Measurements from ENCODE around the gene SSH2. TPM values are rescaled to one million over a fixed set of nuclear protein-coding genes. Genes with fewer than 3 reads are reported as not detected.
A peak's percentile ranks its signal among the peaks of the same experiment; 100 is the strongest.

The SSH2 gene
- polyA plus RNA-seq, 1 of the 3 experiments (the other 2 are of a cell fraction), result 8.8 TPM

- TF ChIP-seq USF2 (IDR thresholded peaks at IDR 0.05; ENCODE audit: borderline replicate concordance, low read depth, low read length) (no peak), PBX3 (IDR thresholded peaks at IDR 0.05) (0 out of 2 replicates have a peak, but pooled peaks have one; percentile 20), MXI1 (IDR thresholded peaks at IDR 0.05; ENCODE audit: low read depth, low read length) (no peak), RAD21 (IDR thresholded peaks at IDR 0.05; ENCODE audit: low read length) (no peak), FOXJ3 (CRISPR knock-in tag; IDR thresholded peaks at IDR 0.05) (no peak), FOXM1 (IDR thresholded peaks at IDR 0.05; ENCODE audit: low read depth) (no peak), JUND (IDR thresholded peaks at IDR 0.05) (peak; percentile 18; the same call in 1 of the 2 replicates), GABPA (IDR thresholded peaks at IDR 0.05; ENCODE audit: low read depth) (no peak), CHD2 (IDR thresholded peaks at IDR 0.05; ENCODE audit: low read length, partially characterized antibody) (no peak), EZH2phosphoT487 (IDR thresholded peaks at IDR 0.05; ENCODE audit: borderline replicate concordance, low read depth) (no peak), SMC3 (IDR thresholded peaks at IDR 0.05; ENCODE audit: low read depth, low read length) (no peak), TCF12 (IDR thresholded peaks at IDR 0.05) (peak; percentile 32; the same call in 1 of the 2 replicates), NRF1 (IDR thresholded peaks at IDR 0.05; ENCODE audit: low read depth, low read length) (no peak), IRF3 (IDR thresholded peaks at IDR 0.05; ENCODE audit: low read depth, low read length) (no peak), TEAD4 (IDR thresholded peaks at IDR 0.05; ENCODE audit: borderline replicate concordance, insufficient read depth) (0 out of 2 replicates have a peak, but pooled peaks have one; percentile 9), ZBTB33 (IDR thresholded peaks at IDR 0.05; ENCODE audit: borderline replicate concordance, low read depth) (no peak), SIN3A (IDR thresholded peaks at IDR 0.05; ENCODE audit: borderline replicate concordance, low read depth, low read length) (no peak), REST (IDR thresholded peaks at IDR 0.05; ENCODE audit: low read depth, low read length) (no peak), RCOR1 (IDR thresholded peaks at IDR 0.05; ENCODE audit: low read length) (no peak), NFIC (IDR thresholded peaks at IDR 0.05; ENCODE audit: borderline replicate concordance) (no peak)
These were observed 10.8 kb downstream of the SSH2 start (continued) for GRCh38 chr17:29918922-29919856.

Data from SK-N-SH (cell line).